ENCODE data around the gene WDR4. TPM values are rescaled to one million over a fixed set of nuclear protein-coding genes. Genes with fewer than 3 reads are reported as not detected.
"Not testable (repeated sequence)": the region's sequence is repeated elsewhere in the genome, so short reads cannot be mapped to it uniquely, and the experiment has no call there.

Gene WDR4, protein sequence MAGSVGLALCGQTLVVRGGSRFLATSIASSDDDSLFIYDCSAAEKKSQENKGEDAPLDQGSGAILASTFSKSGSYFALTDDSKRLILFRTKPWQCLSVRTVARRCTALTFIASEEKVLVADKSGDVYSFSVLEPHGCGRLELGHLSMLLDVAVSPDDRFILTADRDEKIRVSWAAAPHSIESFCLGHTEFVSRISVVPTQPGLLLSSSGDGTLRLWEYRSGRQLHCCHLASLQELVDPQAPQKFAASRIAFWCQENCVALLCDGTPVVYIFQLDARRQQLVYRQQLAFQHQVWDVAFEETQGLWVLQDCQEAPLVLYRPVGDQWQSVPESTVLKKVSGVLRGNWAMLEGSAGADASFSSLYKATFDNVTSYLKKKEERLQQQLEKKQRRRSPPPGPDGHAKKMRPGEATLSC
- 10 to 100 TPM; 38.6 to 38.7 TPM for total RNA-seq

DNA sequence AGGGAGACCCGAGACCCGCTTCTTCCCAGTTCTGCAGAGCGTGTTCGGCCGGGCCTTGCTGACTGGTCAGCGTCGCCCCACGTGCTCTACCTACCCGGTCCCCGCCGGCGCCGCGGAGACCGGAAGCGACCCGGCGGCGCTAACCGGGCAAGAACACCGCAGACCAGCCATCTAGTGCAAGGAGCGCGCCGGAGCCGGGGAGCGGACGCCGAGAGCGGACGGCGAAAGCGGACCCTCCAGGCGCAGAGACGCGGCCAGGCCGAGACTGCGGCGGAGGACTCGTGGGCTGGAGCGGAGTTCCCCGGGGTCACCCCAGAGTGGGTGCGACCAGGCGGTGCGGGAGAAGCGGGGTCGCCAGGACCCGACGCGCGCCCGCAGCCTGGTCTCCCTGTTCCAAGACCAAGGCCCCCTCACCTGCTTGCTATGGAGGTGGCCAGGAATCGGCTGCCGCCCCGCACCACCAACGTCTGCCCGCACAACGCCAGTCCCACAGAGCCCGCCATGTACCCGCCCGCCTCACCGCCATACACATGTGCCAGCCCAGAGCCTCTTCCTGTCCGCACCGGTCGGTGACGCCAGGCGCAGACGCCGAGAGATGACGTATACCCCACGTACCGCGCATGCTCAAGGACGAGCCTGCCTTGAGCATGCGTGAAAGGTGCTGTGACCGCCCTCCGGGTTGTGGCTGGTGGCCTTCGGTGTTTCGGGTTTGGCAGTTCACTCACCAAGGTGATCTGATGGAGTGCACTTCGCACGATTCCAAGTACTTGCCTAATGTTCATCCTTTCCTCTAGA, at the start of gene WDR4:
WDR4 (minus strand) TSS at position 547 of the 795 bp plus-strand sequence; CDS start at position 503, 44 bp downstream.
- peak within 1 kb of the TSS; percentile 97 for H3K4me3 Mint-ChIP-seq
- H3K27ac Mint-ChIP-seq = peak within 1 kb of the TSS; percentile 88
- CTCF ChIA-PET = no interaction called here
- peak; percentile 99 for DNase-seq
- peaks cover 28% of the 10 kb centered on the region for H3K36me3 Mint-ChIP-seq (ENCODE audit: low read depth)
- peaks cover 20% of the 10 kb centered on the region for H3K4me1 Mint-ChIP-seq (ENCODE audit: low read depth)
- H3K27me3 Mint-ChIP-seq (ENCODE audit: low read depth) = no peaks in the 10 kb centered on the region
- H3K9me3 Mint-ChIP-seq = no peaks in the 10 kb centered on the region
- intact Hi-C loops (cut with micrococcal nuclease) = loop anchor here (1.0 kb wide), 2 partner anchors 14 to 95 kb away; partner anchors contain the start of genes NDUFV3 and PKNOX1

DNA sequence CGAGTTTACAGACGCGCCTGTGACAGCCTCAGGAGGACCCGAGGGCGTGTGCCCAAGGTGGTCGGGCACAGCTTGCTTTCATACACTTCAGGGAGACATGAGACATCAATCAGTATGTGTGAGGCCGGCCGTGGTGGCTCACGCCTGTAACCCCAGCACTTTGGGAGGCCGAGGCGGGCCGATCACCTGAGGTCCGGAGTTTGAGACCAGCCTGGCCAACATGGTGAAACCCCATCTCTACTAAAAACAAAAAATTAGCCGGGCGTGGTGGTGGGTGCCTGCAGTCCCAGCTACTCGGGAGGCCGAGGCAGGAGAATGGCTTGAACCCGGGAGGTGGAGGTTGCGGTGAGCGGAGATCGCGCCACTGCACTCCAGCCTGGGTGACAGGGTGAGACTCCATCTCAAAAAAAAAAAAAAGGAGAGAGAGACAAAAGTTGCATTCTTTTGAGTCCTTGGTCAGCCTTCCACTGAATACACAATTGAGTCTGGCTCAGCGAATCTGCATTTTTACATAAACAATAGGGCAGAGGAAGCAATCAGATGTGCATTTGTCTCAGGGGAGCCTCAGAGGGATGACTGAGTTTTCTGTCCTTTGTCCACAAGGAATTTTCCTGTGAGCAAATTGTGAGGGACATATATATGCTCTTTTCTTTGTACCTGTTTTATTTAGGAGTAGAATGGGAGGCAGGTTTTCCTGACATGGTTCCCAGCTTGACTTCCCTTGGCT, 48.3 kb upstream of the WDR4 start:
- H3K36me3 Mint-ChIP-seq (ENCODE audit: low read depth); H3K9me3 Mint-ChIP-seq; CTCF ChIA-PET; intact Hi-C loops (cut with micrococcal nuclease); H3K27ac Mint-ChIP-seq; H3K4me3 Mint-ChIP-seq; DNase-seq; H3K27me3 Mint-ChIP-seq (ENCODE audit: low read depth): not testable (repeated sequence)
- peaks cover 15% of the 10 kb centered on the region for H3K4me1 Mint-ChIP-seq (ENCODE audit: low read depth)

DNA sequence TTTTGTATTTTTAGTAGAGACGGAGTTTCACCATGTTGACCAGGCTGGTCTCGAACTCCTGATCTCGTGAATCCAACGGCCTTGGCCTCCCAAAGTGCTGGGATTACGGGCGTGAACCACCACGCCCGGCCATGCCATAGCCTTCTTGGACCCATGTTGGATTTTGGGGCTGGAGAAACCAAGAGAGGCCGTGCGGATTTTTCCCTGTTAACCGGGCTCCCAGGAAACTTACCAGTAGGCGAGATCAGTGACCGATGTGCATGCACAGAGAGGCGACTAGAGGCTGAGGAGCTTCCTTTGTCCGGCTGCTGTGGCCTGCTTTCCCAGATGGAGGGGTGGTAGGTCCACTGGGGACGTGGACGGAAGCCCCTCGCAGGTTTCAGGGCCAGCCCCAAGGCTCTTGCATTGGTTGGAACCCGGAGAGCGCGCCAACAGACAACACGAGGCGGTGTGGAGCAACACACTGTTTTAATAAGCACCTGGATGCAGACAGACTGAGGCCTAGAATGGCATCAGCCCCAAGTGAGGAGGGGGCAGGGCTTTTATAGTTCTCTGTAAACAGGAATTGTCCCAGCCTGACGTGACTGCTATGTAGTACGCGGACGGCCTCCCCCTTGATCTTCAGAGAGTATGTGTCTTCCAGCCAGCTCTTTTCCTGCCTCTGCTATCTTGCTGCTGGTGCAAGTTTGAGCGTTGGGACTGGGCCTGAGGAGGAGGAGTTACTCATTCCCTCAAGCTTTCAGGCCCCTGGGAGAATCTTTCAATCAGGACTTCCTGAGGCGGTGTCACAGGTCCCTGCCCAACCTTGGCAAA, 46.0 kb upstream of the WDR4 start, which contains the start of gene ERVH48-1:
ERVH48-1 (minus strand) TSS at position 517 of the 813 bp plus-strand sequence. CDS start 6,624 bp downstream, outside the sequence.
- peaks cover 15% of the 10 kb centered on the region for H3K4me1 Mint-ChIP-seq (ENCODE audit: low read depth)
- CTCF ChIA-PET = interaction anchor here (0.6 to 0.8 kb wide), 2 partner anchors 395 to 721 kb away, joined by 3 to 6 read pairs; no protein-coding TSS in a partner anchor
- no peaks in the 10 kb centered on the region for H3K27me3 Mint-ChIP-seq (ENCODE audit: low read depth)
- H3K36me3 Mint-ChIP-seq (ENCODE audit: low read depth) = no peaks in the 10 kb centered on the region
- H3K4me3 Mint-ChIP-seq = no peak within 1 kb of the TSS
- DNase-seq = peak; percentile 37
- intact Hi-C loops (cut with micrococcal nuclease) = no loop called here
- H3K9me3 Mint-ChIP-seq = no peaks in the 10 kb centered on the region
- H3K27ac Mint-ChIP-seq = no peak within 1 kb of the TSS

DNA sequence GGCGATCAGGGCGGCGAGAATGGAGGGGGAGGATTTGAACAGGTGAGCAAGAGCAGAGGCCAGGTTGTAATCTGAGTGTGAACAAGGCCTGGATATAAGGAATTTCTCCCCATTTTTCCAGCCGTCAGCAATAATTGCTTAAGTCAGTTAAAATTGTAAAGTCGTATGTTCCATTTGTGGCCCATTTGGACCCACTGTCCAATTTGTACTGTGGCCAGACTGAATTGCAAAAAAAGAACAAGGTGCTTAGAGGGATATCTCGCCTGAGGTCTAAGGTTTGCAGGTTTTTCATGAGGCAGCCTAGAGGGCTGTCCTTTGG, 45.1 kb upstream of the WDR4 start:
- intact Hi-C loops (cut with micrococcal nuclease) = loop anchor here (1.0 kb wide), 2 partner anchors 31 to 722 kb away; partner anchors contain the start of gene NDUFV3
- Mint-ChIP-seq H3K4me1 (ENCODE audit: low read depth) (peaks cover 15% of the 10 kb centered on the region), H3K27ac (peak overlapping the region; percentile 73), H3K4me3 (peak overlapping the region; percentile 59), H3K36me3 (ENCODE audit: low read depth) (no peaks in the 10 kb centered on the region), H3K27me3 (ENCODE audit: low read depth) (no peaks in the 10 kb centered on the region), H3K9me3 (no peaks in the 10 kb centered on the region)
- CTCF ChIA-PET = interaction anchor here (0.6 kb wide), 1 partner anchor 396 kb away, joined by 6 read pairs; no protein-coding TSS in a partner anchor
- DNase-seq = no peak

- Mint-ChIP-seq H3K4me1 (ENCODE audit: low read depth) (peaks cover 15% of the 10 kb centered on the region), H3K27me3 (ENCODE audit: low read depth) (no peaks in the 10 kb centered on the region), H3K4me3 (peak overlapping the region; percentile 59), H3K27ac (peak overlapping the region; percentile 73), H3K9me3 (no peaks in the 10 kb centered on the region), H3K36me3 (ENCODE audit: low read depth) (no peaks in the 10 kb centered on the region)
- CTCF ChIA-PET = interaction anchor here (1.0 to 1.2 kb wide), 2 partner anchors 37 to 68 kb away, joined by 3 read pairs; no protein-coding TSS in a partner anchor
- DNase-seq = peak; percentile 90
- intact Hi-C loops (cut with micrococcal nuclease) = loop anchor here (1.0 kb wide), 2 partner anchors 30 to 723 kb away; partner anchors contain the start of gene NDUFV3
Observed at GRCh38 chr21:42923553-42924432, 44.5 kb upstream of the WDR4 start.

DNA sequence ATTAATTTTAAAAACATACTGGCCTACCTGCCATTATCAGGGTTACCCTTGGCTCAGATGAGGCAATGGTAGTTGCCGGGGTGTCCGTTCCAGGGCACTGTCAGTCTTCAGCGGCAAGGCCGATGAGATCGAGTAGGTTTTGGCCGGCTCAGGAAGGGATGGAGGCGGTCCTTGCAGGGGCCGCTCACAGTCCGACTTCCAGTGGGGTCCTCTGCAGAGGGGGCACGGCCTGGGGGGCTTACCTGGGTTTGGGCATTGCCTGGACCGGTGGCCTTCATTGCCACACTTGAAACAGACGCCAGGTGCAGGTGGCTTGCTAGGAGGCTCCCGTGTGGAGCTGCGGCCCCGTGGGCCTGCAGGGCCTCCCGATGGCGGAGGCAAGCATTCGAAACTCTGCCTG, 43.6 kb upstream of the WDR4 start:
- no peak for DNase-seq
- no peak overlapping the region for H3K27ac Mint-ChIP-seq
- H3K27me3 Mint-ChIP-seq (ENCODE audit: low read depth) = no peaks in the 10 kb centered on the region
- no peaks in the 10 kb centered on the region for H3K36me3 Mint-ChIP-seq (ENCODE audit: low read depth)
- H3K9me3 Mint-ChIP-seq = no peaks in the 10 kb centered on the region
- CTCF ChIA-PET = interaction anchor here (1.0 to 1.2 kb wide), 2 partner anchors 37 to 69 kb away, joined by 3 read pairs; no protein-coding TSS in a partner anchor
- no peak overlapping the region for H3K4me3 Mint-ChIP-seq
- intact Hi-C loops (cut with micrococcal nuclease) = no loop called here
- H3K4me1 Mint-ChIP-seq (ENCODE audit: low read depth) = peaks cover 15% of the 10 kb centered on the region

- Mint-ChIP-seq H3K27ac (no peak overlapping the region), H3K27me3 (ENCODE audit: low read depth) (no peaks in the 10 kb centered on the region), H3K4me1 (ENCODE audit: low read depth) (peaks cover 15% of the 10 kb centered on the region), H3K4me3 (no peak overlapping the region), H3K9me3 (no peaks in the 10 kb centered on the region), H3K36me3 (ENCODE audit: low read depth) (no peaks in the 10 kb centered on the region)
- intact Hi-C loops (cut with micrococcal nuclease) = no loop called here
- CTCF ChIA-PET = interaction anchor here (0.7 kb wide), 2 partner anchors 12 to 17 kb away, joined by 3 to 4 read pairs; no protein-coding TSS in a partner anchor
- DNase-seq = no peak
Observed at GRCh38 chr21:42921927-42922326, 42.6 kb upstream of the WDR4 start.

- CTCF ChIA-PET = no interaction called here
Observed at GRCh38 chr21:42918291-42918690, 39.0 kb upstream of the WDR4 start.

GRCh38 chr21:42913476-42913875, 34.1 kb upstream of the WDR4 start:
- Mint-ChIP-seq H3K27ac (no peak overlapping the region), H3K36me3 (ENCODE audit: low read depth) (peaks cover 10% of the 10 kb centered on the region), H3K4me3 (no peak overlapping the region), H3K27me3 (ENCODE audit: low read depth) (no peaks in the 10 kb centered on the region), H3K4me1 (ENCODE audit: low read depth) (no peaks in the 10 kb centered on the region), H3K9me3 (no peaks in the 10 kb centered on the region)
- intact Hi-C loops (cut with micrococcal nuclease) = no loop called here
- no peak for DNase-seq
- CTCF ChIA-PET = no interaction called here

More at GRCh38 chr21:42918291-42918690, 39.0 kb upstream of the WDR4 start:
- Mint-ChIP-seq H3K4me3 (no peak overlapping the region), H3K36me3 (ENCODE audit: low read depth) (peaks cover 1% of the 10 kb centered on the region), H3K27ac (no peak overlapping the region), H3K27me3 (ENCODE audit: low read depth) (no peaks in the 10 kb centered on the region), H3K9me3 (no peaks in the 10 kb centered on the region), H3K4me1 (ENCODE audit: low read depth) (no peaks in the 10 kb centered on the region)
- no peak for DNase-seq
- intact Hi-C loops (cut with micrococcal nuclease) = loop anchor here (5.0 kb wide), 1 partner anchor 79 kb away; no protein-coding TSS in a partner anchor

GRCh38 chr21:42911920-42912319, 32.6 kb upstream of the WDR4 start:
- H3K36me3 Mint-ChIP-seq (ENCODE audit: low read depth) = peaks cover 11% of the 10 kb centered on the region
- H3K4me1 Mint-ChIP-seq (ENCODE audit: low read depth); H3K9me3 Mint-ChIP-seq; intact Hi-C loops (cut with micrococcal nuclease); H3K27me3 Mint-ChIP-seq (ENCODE audit: low read depth); DNase-seq; CTCF ChIA-PET; H3K4me3 Mint-ChIP-seq: not testable (repeated sequence)
- peak overlapping the region; percentile 30 for H3K27ac Mint-ChIP-seq
